ENCODE measurements around the gene CELF3.

DNA sequence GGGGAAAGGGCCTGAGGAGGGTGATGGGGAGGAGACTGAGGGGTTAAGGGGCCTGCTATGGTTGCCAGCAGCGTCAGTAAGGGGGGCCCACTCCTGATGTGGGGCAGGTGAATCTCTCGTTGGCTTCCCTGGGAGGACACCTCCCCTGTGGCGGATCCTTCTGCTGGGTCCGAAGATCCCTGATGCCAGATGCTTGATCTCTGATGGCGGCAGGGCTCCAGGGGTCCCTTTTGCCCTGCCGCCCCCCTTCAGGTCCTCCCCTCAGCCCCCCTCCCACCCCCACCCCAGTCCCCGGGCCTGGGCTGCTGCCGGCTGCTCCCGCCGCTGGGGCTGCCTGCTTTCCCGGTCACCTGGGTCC is 219 bp downstream of the CELF3 start:
- TF ChIP-seq, protein P1, sequence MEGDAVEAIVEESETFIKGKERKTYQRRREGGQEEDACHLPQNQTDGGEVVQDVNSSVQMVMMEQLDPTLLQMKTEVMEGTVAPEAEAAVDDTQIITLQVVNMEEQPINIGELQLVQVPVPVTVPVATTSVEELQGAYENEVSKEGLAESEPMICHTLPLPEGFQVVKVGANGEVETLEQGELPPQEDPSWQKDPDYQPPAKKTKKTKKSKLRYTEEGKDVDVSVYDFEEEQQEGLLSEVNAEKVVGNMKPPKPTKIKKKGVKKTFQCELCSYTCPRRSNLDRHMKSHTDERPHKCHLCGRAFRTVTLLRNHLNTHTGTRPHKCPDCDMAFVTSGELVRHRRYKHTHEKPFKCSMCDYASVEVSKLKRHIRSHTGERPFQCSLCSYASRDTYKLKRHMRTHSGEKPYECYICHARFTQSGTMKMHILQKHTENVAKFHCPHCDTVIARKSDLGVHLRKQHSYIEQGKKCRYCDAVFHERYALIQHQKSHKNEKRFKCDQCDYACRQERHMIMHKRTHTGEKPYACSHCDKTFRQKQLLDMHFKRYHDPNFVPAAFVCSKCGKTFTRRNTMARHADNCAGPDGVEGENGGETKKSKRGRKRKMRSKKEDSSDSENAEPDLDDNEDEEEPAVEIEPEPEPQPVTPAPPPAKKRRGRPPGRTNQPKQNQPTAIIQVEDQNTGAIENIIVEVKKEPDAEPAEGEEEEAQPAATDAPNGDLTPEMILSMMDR (conservative IDR thresholded peaks at IDR 0.05; ENCODE audit: low read depth, low read length): no peak
- TF ChIP-seq EZH2 (IDR thresholded peaks at IDR 0.05; ENCODE audit: low read length, unreplicated experiment): no peak
- no peak for TF ChIP-seq EZH2phosphoT487 (IDR thresholded peaks at IDR 0.05; ENCODE audit: borderline replicate concordance, low read length)

Data from PC-3 (cell line).